ENCODE data around the gene CHERP.

Gene CHERP, protein sequence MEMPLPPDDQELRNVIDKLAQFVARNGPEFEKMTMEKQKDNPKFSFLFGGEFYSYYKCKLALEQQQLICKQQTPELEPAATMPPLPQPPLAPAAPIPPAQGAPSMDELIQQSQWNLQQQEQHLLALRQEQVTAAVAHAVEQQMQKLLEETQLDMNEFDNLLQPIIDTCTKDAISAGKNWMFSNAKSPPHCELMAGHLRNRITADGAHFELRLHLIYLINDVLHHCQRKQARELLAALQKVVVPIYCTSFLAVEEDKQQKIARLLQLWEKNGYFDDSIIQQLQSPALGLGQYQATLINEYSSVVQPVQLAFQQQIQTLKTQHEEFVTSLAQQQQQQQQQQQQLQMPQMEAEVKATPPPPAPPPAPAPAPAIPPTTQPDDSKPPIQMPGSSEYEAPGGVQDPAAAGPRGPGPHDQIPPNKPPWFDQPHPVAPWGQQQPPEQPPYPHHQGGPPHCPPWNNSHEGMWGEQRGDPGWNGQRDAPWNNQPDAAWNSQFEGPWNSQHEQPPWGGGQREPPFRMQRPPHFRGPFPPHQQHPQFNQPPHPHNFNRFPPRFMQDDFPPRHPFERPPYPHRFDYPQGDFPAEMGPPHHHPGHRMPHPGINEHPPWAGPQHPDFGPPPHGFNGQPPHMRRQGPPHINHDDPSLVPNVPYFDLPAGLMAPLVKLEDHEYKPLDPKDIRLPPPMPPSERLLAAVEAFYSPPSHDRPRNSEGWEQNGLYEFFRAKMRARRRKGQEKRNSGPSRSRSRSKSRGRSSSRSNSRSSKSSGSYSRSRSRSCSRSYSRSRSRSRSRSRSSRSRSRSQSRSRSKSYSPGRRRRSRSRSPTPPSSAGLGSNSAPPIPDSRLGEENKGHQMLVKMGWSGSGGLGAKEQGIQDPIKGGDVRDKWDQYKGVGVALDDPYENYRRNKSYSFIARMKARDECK

DNA sequence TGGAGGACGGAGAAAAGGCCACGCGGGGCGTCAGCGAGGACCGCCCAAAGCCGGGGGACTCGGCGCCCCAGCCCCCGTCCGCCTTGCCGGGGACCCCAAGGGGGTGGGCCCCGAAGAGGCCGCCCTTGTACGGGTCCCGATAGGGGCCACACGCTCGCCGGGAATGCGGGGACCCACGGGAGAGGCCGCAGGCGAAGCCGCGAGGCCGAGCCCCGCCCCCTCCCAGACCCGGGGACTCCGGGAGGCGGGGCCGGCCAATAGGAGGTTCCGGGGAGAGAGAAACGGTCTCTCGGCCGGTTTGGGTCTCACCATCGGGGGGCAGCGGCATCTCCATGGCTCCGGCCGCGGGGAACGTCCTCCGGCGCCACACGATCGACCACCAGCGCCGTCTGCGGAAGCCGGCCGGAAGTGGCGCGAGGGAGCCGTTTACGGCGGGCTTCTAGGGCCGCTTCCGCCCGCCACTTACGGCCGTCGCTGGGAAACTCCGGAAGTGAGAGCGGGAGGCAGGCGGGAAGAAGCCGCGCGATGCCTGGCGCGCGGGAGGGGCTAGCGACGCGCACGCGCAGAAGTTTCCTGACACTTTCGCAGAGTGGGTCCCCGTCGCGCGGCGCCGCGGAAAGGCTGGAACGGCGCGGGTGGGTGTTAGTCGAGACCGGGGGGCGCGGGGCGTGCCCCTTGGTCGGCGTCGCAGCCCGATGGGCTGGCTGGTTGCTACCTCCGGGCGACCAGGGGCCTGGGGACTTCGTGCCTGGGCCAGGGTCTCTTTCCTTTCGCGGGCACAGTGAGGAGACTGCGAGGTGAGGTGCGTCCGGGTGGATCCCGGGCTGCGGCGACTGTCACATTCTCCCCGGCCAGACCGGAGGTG, at the start of gene CHERP:
Gene CHERP (minus strand): TSS at position 393 of the 865 bp plus-strand sequence. CDS start 59 bp downstream, at position 334.
- H3K4me3 ChIP-seq (ENCODE audit: low read depth, low read length) = peak within 1 kb of the TSS; percentile 93

DNA sequence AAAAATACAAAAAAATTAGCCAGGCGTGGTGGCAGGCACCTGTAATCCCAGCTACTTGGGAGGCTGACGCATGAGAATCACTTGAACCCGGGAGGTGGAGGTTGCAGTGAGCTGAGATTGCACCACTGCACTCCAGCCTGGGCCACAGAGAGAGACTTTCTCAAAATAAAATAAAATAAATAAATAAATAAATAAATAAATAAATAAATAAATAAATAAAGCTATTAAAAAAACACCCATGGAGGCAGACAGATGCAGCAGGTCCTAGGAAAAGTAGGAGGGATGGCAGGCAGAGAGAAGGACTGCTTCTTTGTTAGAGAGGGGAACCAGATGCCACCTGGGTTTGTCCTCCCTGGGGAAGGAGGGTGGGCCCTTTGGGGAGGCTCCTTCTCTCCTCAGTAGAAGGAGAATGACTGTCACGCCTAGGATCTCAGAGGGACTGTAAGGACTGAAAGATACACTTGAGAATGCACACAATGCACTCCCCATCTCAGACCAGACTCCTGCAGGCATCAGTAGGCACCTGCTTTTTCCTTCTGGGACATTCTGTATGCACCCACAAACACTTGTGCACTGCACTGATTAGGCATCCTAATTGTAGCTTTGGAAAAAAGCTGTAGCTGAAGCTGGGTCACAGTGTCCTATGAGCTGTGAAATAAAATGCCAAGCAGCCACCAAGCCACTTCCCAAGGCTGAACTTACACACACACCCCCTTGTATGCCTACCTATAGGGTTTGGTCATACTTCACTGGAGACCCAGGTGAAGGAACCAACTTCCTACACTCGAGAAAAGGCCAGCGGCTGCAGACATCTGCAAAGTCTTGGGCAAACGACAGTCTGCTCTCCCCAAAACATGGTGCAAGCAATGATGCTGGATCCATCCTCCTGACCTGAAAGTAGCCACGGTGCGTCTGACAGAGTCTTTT, 48.9 kb upstream of the CHERP start:
- H3K4me3 ChIP-seq (ENCODE audit: low read depth, low read length) = no peak overlapping the region

DNA sequence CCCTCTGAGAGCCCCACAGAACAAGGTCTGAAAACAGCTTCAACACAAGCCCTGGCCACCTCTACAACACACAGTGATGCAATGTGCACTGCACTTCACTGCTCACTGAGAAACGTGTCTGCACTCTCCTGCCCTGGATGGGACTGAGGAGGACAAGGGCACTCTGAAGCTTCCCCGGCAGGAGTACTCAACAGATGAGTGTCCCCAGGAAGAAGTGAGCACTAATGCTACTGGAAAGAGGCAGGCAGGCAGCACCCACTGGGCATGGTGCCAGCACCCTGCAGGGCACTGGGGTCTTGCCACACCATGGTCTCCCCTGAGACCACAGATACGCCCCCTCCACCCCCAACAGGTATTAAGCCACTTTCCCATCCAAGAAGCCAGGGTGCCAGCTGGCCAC, 47.7 kb upstream of the CHERP start:
- no peak overlapping the region for H3K4me3 ChIP-seq (ENCODE audit: low read depth, low read length)

DNA sequence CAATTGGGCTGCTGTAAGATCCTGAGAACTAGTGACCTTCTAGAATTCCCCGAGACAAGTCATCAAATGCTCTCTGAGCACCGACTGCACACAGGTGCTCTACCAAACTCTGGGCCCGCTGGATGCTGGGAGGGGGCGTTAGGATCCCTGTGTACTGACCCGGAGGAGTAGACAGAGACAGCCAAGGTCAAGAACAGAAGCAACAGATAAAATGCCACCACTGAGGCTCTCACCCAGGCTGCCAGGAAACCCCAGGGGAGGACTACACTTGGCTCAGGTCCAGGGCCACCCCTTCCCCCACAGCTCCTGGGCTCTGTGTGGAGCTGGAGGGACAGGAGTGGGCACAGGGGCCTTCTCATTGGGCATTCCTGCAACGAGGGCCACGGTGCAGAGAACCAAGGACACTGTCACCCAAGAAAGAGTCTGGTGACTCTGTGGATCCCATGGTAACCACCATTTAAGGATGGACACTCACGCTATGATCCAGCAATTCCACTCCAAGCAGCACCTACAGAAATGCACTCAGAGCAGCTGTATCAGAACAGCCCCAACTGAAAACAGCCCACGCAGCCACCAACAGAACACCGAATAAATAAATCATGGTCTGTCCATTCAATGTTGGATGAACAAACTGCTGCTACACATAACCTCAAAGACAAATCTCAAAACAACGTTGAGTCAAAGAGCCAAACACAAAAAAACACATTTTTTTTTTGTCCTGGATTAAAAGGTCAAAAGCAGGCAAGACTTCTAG, 46.8 kb upstream of the CHERP start:
- H3K4me3 ChIP-seq (ENCODE audit: low read depth, low read length) = no peak overlapping the region

DNA sequence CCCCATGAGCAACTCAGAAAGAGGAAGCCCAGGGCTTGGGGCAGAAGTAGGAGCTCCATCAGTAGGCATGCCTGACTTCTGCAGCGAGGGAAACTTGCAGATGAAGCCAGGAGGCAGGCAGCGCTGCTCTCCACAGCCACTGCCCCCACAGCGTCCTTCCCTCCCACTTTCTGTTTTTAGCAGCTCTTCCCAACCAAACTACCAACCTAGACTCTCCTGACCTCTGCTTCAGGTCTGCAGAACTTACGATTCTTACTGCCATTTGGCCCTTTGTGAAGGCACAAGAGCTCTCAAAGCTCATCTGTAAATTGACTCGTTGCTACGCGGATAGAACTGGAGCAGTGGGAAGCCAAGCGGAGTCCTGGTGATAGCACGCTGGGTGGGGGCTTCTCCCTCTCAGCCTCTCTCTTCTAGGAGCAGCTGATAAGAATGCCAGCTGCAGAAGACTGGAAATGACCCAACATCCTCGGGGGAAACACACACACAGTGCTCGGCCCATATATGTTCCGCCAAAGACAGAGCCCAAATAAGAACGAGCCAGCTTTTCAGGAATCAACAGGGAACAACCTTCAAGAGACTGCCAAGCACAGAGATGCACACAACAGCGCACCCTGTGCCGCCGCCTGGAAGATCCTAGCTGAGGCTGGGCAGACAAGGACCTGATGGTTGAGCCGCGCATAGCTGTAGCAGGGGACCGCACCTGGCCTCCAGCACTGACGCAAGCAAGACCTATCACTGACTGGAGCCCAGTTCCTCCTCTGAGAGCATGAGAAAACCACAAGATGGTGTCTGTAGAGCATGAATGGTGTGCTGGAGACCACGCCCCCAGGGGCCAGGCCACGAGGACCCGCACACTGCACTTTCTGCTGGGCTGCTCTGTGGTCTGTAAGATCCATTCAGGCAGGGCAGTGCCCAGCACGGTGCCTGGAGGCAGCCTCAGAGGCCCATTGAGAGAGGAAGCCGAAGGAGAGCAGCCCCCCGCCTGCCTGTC, 45.9 kb upstream of the CHERP start:
- H3K4me3 ChIP-seq (ENCODE audit: low read depth, low read length) = no peak overlapping the region

DNA sequence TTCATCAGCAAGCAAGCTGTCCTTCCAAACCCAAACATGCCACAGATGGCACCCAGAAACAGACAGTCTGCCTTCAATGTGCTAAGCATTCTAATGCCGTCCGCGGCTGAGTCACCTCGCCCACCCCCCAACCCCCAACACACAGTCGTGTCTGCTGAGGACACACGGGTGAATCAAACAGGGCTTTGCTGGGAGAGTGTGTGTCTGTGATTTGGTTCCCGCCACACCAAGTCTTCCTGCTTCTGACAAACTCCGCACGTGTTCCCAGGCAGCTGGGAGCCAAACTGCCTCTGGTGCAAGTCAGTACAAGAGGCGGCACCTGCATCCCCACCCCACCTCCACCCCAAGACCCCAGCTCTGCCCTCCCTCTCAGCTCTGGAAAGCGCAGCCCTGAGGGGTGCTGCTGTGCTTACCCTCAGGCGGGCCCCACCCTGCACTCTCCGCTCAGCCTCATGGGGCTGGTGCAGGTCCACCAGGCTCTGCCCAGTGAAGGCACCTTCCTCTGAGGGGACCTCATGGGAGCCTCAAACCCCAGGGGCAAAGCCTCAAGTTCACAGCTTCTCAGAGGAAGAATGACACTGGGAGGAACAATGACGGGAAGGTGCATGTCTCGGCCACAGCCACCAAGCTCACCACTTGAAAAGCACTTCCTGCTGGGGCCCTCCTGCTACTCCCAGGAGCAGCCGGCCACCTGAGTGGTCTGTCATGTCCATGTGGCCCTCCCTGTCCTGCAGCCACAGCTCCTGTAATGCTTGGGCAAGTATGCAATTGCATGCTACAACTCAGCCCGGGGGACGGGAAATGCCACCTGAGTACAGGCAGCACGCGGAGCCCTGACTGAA, 45.0 kb upstream of the CHERP start:
- no peak overlapping the region for H3K4me3 ChIP-seq (ENCODE audit: low read depth, low read length)

DNA sequence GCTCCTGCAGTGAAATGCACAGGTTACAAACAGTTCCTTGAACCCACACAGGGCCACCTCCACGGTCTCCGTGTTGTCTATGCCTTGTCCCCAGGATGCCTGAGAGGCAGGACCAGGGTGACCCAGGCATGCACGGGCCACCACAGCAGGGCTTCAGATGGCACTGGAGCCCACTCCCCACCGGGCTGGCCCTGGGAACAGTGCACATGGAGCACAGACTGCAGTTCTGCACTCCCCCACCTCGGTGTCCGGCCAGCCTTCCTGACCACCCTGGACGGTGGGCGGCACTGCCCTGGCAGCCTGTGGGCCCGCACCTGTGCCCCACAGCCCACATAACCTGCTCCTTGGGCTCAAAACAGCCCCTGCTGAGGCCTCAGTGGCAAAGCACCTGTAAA, 44.2 kb upstream of the CHERP start:
- no peak overlapping the region for H3K4me3 ChIP-seq (ENCODE audit: low read depth, low read length)

DNA sequence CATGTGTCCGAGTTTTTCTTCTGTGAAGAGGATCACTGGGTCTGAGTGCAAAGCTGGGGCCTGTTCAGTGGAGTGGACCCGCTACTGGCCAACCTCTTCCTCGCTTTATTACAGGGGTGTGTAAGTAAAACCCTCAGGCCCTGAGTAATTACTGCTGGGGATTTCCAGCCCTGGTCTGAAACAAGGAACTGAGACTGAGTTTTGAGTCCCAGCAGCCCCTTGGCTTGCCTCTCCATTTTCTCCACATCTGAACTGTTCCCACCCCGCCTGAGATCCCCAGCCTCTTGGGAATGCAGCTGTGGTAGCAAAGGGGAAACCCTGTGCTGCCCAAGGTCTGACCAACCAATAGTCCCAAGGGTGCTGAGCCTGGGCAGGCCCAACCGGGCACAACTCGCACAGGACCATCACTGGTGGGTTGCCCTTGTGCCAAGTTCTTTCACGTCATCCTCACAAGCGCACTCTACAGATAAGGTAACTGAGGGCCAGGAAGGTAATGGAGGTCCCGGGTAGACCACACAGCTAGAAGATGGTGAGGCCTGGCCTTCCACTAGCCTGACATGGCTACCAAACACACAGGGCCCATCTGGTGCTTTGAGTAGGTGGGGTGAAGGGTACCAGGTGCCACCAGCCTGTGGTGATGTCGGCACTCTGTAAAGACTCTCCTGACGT, 43.7 kb upstream of the CHERP start:
- H3K4me3 ChIP-seq (ENCODE audit: low read depth, low read length) = no peak overlapping the region

DNA sequence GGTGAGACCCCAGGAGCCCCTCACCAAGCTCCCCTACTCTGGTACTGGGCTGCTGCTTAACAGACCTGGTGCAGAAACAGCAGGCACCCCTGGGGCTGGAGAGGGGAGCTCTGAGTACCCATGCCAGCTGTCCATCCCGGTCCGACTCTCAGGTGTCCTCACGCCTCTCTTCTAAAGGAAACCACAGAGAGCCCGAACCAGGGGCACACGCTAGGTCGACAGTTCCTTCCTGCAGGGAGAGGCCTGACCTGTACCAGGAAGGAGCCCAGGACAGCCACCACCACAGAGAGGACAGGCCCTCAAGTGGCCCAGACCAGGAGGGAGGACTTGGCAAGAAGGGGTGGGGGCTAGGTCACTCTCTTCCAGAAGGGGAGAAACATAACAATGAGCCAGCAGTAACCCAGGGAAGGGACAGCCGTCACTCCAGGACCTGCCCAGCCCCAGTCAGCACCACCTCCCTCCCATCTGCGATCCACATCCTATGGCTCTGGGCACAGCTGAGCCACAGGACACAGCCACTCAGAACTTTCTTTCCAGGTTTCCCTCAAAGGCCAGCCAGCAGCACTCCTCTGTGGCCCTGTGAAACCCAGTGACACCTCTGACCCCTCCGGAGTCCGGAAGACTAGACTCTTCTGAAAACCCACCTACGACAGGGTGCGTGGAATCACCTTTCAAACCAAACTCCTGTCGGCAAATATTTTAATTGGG, 43.0 kb upstream of the CHERP start:
- no peak overlapping the region for H3K4me3 ChIP-seq (ENCODE audit: low read depth, low read length)

DNA sequence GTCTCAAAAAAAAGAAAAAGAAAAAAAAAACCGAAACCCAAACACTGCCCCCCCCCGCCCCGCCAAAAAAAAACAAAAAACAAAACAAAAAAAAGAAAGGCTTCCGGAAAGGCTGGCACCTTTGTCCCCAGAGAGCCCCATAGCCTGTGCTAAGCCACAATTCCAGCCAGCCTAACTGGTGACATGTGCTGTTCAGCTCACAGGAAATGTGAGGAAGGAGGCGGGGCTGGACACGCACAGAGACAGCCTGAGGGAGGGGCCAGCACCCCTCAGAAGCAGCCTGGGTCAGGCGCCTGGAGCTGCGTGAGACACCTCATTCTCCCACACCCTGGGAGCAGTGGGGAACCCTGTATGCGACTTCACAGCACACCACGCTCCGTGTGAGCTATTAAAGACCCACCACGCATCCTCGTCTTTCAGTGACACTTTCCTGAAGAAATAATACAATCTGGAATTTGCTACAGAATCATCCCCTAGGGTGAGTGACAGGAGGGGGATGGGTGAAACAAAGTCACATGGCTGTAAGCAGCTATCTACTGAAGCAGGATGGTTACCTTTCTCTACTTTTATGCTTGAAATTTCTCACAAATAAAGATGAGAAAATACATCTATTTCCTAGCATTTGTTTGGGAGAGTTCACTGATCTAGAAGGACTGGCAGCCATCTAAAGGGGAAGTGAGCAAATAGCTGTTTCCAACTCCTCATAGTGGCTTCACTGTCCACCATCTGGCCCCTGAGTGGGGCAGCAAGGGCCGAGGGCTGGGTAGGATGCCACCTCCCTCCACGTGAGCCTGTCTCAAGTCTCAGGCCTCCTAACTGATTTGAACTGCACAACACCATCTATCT, 42.2 kb upstream of the CHERP start:
- H3K4me3 ChIP-seq (ENCODE audit: low read depth, low read length) = no peak overlapping the region

DNA sequence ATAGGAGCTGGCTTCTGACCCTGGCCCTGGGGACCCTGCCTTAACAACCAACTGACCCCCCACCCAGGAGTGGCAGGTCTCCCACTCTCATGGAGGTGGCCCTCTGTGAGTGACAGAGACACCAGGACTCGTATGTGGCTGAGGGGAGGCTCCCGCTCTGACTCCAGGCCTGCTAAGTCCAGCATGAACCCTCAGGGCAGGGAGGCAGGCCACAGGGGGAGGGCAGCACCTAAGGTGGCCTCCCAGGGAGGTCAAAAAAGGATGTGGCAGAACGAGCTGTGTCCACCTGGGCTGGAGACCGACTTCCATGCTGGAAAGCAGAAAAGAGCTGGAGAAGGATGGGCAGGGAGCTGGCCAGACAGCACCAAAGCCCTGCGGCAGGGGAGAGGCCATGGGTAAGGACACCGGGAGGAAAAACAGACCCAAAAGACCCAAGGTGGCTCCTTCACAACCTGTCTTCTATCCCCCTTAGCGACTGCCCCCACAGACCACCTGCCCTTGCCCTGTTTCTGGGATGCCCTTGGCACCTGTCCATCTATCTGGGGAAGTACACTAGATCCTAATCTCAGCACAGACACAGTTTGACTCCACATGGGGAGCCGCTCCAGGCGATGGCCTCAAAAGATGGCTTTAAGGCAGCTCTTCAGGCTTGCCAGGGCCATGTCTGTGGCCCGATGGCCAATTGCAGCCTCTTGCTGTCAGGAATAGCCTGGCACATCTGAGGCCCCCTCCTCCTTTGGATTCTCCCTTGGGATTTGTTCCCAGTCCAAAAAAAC, 40.4 kb upstream of the CHERP start:
- no peak overlapping the region for H3K4me3 ChIP-seq (ENCODE audit: low read depth, low read length)

DNA sequence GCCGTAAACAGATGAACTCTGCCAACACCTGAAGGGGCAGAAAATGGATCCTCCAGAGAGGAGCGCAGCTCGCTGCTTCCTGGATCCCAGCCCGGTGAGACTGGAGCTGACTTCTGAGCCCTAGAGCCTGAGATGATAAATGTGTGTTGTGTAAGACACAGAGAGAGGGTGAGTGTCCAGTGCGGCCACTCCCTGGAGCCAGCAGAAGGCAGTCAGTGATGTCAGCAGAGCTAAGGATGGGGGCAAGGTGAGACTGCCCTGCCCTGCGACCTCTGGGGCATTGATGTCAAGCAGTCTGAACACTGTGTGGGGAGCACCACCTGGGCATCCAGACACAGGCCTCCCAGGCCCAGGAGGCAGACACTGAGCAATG, 39.7 kb upstream of the CHERP start:
- H3K4me3 ChIP-seq (ENCODE audit: low read depth, low read length) = no peak overlapping the region

DNA sequence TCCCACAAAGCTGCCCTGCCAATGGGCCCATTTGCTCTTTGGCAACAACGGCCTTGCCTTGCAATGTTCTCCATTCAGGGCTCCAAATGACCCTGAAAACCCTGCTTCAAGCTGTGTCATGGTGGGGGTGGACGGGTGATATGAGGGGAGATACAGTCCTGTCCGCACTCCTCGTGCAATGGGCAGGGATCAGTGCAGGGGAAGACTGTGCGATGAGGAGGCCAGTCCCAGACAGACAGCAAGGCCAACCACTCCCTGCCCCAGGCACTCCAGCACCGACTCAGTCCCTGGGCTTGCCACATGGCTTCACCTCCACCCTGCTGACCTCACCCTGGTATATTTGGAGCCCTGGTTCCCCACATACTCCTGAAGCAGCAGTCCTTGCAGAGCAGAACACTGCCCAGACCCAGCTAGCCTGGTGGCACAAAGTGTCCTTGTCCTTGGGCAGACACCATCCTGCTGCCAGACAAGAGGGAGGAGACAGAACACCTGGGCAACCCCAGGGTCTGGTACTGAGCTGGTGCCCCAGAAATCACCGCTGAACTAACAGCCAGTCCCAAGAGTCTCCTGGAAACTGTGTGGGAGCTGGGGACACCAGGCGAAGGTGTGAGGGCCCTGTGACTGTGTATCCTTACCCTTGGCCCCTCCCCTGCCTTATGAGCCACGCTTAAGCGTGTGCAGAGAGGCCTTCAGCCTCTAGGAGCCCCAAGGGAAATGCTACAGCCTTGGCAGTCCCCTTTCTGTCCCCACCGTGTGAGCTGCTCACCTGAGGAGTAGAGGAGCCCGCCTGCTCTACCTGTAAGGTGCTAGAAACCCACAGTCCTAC, 39.1 kb upstream of the CHERP start:
- H3K4me3 ChIP-seq (ENCODE audit: low read depth, low read length) = no peak overlapping the region

DNA sequence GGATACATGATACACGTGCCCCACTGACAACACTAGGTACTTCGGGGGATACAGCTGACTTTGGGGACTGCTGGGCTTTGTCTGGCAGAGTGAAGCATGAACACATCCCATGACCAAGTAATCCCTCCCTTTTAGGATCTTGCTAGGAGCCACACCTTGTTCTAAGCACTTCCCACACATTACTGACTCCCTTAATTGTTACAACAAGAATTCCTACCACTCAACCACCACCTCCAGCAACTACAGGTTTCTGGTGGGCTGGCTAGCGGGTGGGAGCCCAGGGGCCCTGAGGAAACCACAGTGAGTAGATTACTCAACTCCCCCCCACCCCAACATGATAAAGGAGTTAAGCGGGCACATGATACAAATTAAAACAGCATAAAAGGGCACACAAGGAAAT, 37.1 kb upstream of the CHERP start:
- H3K4me3 ChIP-seq (ENCODE audit: low read depth, low read length) = no peak overlapping the region

Data from iPS-11a (cell line).